Kidney epithelial cell (primary cell): Measurements from ENCODE around the gene MYBPC1. TPM values are rescaled to one million over a fixed set of nuclear protein-coding genes. Genes with fewer than 3 reads are reported as not detected.
"Not testable (repeated sequence)": the region's sequence is repeated elsewhere in the genome, so short reads cannot be mapped to it uniquely, and the experiment has no call there.

ENCODE experiments used
- DNase-seq: peaks from one replicate; pipeline ENCODE4 v3.0.0-alpha.2; 2010; ENCODE audit warnings: low read depth
- H3K27me3 ChIP-seq: 2 replicates; pipeline ENCODE4 v1.6.0; 2011; ENCODE audit warnings: low read length; ENCODE audit not compliant: control insufficient read depth, insufficient read depth
- H3K36me3 ChIP-seq: 2 replicates; pipeline ENCODE4 v1.5.1; 2011; ENCODE audit warnings: low read length; ENCODE audit not compliant: control insufficient read depth, insufficient read depth
- H3K4me3 ChIP-seq: 2 replicates; pipeline ENCODE4 v1.5.1; 2011; ENCODE audit warnings: low read depth, mild to moderate bottlenecking, control low read depth, low read length
- CTCF ChIP-seq: IDR thresholded peaks from 2 replicates; pipeline ENCODE4 v1.5.1; 2011; ENCODE audit warnings: mild to moderate bottlenecking, moderate library complexity, low read length, control low read depth, inconsistent platforms; ENCODE audit not compliant: insufficient read depth, poor library complexity, severe bottlenecking
- total RNA-seq: library from RNA; depleted of rRNA; stranded (reverse); fragments of >200 nt; gene quantifications from 2 replicates; pipeline ENCODE4 v1.2.3, GENCODE V29; 2015

MYBPC1 gene, protein sequence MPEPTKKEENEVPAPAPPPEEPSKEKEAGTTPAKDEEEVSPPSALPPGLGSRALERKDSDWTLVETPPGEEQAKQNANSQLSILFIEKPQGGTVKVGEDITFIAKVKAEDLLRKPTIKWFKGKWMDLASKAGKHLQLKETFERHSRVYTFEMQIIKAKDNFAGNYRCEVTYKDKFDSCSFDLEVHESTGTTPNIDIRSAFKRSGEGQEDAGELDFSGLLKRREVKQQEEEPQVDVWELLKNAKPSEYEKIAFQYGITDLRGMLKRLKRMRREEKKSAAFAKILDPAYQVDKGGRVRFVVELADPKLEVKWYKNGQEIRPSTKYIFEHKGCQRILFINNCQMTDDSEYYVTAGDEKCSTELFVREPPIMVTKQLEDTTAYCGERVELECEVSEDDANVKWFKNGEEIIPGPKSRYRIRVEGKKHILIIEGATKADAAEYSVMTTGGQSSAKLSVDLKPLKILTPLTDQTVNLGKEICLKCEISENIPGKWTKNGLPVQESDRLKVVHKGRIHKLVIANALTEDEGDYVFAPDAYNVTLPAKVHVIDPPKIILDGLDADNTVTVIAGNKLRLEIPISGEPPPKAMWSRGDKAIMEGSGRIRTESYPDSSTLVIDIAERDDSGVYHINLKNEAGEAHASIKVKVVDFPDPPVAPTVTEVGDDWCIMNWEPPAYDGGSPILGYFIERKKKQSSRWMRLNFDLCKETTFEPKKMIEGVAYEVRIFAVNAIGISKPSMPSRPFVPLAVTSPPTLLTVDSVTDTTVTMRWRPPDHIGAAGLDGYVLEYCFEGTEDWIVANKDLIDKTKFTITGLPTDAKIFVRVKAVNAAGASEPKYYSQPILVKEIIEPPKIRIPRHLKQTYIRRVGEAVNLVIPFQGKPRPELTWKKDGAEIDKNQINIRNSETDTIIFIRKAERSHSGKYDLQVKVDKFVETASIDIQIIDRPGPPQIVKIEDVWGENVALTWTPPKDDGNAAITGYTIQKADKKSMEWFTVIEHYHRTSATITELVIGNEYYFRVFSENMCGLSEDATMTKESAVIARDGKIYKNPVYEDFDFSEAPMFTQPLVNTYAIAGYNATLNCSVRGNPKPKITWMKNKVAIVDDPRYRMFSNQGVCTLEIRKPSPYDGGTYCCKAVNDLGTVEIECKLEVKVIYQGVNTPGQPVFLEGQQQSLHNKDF
- not detected in 2 replicates for total RNA-seq

- Histone ChIP-seq H3K36me3 (no peaks in the 10 kb centered on the region), H3K27me3 (no peaks in the 10 kb centered on the region), H3K4me3 (no peak within 1 kb of the TSS)
- no peak for DNase-seq
- TF ChIP-seq CTCF, result no peak
These were observed at the start of gene MYBPC1 for GRCh38 chr12:101594700-101595099. MYBPC1 (plus strand) TSS chr12:101594971; CDS start chr12:101595071, 100 bp downstream.

- no peak for TF ChIP-seq CTCF
- Histone ChIP-seq H3K4me3 (no peak overlapping the region), H3K27me3 (no peaks in the 10 kb centered on the region), H3K36me3 (no peaks in the 10 kb centered on the region)
- DNase-seq, result no peak
These were observed 43.2 kb upstream of the MYBPC1 start for GRCh38 chr12:101551362-101552114.

DNA sequence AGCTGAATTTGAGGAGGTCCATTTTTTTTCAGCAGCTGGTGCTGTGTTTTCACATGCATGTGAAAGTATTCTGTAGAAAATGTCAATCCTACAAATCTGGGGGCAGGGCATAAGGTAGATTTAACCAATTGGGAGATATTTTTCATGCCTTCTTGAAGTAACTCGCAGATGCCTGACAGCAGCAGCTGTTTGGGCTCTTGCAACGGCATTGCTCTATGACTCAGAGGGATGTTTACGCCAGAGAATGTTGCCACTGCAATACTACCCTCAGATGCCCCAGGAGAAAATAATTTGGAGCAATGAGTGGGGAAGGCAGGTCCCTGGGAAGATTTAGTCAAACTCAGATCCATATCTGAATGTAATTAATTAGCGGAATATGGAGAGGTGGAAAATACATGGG, 42.5 kb upstream of the MYBPC1 start:
- no peak overlapping the region for H3K4me3 ChIP-seq
- H3K36me3 ChIP-seq, result no peaks in the 10 kb centered on the region
- no peak for DNase-seq
- TF ChIP-seq CTCF, result no peak
- no peaks in the 10 kb centered on the region for H3K27me3 ChIP-seq

- Histone ChIP-seq H3K36me3 (no peaks in the 10 kb centered on the region), H3K4me3 (no peak overlapping the region), H3K27me3 (no peaks in the 10 kb centered on the region)
- no peak for DNase-seq
- no peak for TF ChIP-seq CTCF
These were observed 37.7 kb upstream of the MYBPC1 start for GRCh38 chr12:101557094-101557493.

GRCh38 chr12:101558726-101559125, 36.0 kb upstream of the MYBPC1 start:
- DNase-seq, H3K36me3 ChIP-seq, H3K27me3 ChIP-seq, H3K4me3 ChIP-seq: not testable (repeated sequence)
